ENCODE measurements around the gene TTLL12. TPM values are rescaled to one million over a fixed set of nuclear protein-coding genes. Genes with fewer than 3 reads are reported as not detected.
"Not testable (repeated sequence)": the region's sequence is repeated elsewhere in the genome, so short reads cannot be mapped to it uniquely, and the experiment has no call there.

Gene TTLL12
- total RNA-seq, 4 donors from 2014 or later: 20.0 to 35.2 (median 28.6) TPM

- Histone ChIP-seq H3K9me3 (no peaks in the 10 kb centered on the region), H3K4me3 (replicated peaks in 1 of 3) (peak overlapping the region; percentile 39 to 80 (median 63)), H3K27me3 (no peaks in the 10 kb centered on the region), H3K27ac (peak overlapping the region; percentile 67 to 74 (median 74)), H3K4me1 (peaks cover 16 to 21% of the 10 kb centered on the region in 2 donors), H3K36me3 (no peaks in the 10 kb centered on the region)
- TF ChIP-seq CTCF (IDR thresholded peaks at IDR 0.05) (no peak), POLR2A (IDR thresholded peaks at IDR 0.05) (no peak)
- intact Hi-C loops (cut with DNase I): no loop called here
- 16 to 40% methylated on average over 1 to 15 of the region's 18 CpGs for WGBS, 2 donors
- DNase-seq: no peak
These were observed 35.0 kb downstream of the TTLL12 start for GRCh38 chr22:43152003-43152356.

- WGBS, 2 donors: 1 to 3% methylated on average over 16 to 20 of the region's 75 CpGs
- Histone ChIP-seq H3K36me3 (no peaks in the 10 kb centered on the region), H3K4me3 (replicated peaks in 1 of 3) (peak within 1 kb of the TSS; percentile 39 to 80 (median 63)), H3K9me3 (no peaks in the 10 kb centered on the region), H3K4me1 (peaks cover 16 to 21% of the 10 kb centered on the region in 2 donors), H3K27ac (peak within 1 kb of the TSS; percentile 67 to 74 (median 74)), H3K27me3 (no peaks in the 10 kb centered on the region)
- no peak for TF ChIP-seq CTCF (IDR thresholded peaks at IDR 0.05)
- peak in 1 of 2 donors; percentile 66 for TF ChIP-seq POLR2A (IDR thresholded peaks at IDR 0.05)
- peak; percentile 73 to 75 for DNase-seq
- intact Hi-C loops (cut with DNase I): no loop called here
These were observed 35.5 kb downstream of the TTLL12 start, which contains the start of gene TSPO for GRCh38 chr22:43151251-43152002. Gene TSPO (plus strand): TSS chr22:43151559. CDS start chr22:43159239, 7,680 bp downstream.

GRCh38 chr22:43150731-43151206 lies 36.2 kb downstream of the TTLL12 start:
- 58 to 78% methylated on average over 7 to 14 of the region's 15 CpGs for WGBS, 2 donors
- H3K4me3 ChIP-seq (replicated peaks in 1 of 3): peak overlapping the region in 1 of 3 donors; percentile 63
- no peaks in the 10 kb centered on the region for H3K27me3 ChIP-seq
- peaks cover 16 to 21% of the 10 kb centered on the region in 2 donors for H3K4me1 ChIP-seq
- no peak for TF ChIP-seq CTCF (IDR thresholded peaks at IDR 0.05)
- no peak for TF ChIP-seq POLR2A (IDR thresholded peaks at IDR 0.05)
- intact Hi-C loops (cut with DNase I): no loop called here
- H3K36me3 ChIP-seq: no peaks in the 10 kb centered on the region
- DNase-seq: no peak
- no peaks in the 10 kb centered on the region for H3K9me3 ChIP-seq
- peak overlapping the region in 2 of 3 donors; percentile 67 to 74 for H3K27ac ChIP-seq

GRCh38 chr22:43148581-43148980 lies 38.4 kb downstream of the TTLL12 start:
- H3K27me3 ChIP-seq: no peaks in the 10 kb centered on the region
- intact Hi-C loops (cut with DNase I): no loop called here
- 82 to 90% methylated on average over 3 to 5 of the region's 6 CpGs for WGBS, 2 donors
- no peak for DNase-seq
- TF ChIP-seq CTCF (IDR thresholded peaks at IDR 0.05) (no peak), POLR2A (IDR thresholded peaks at IDR 0.05) (no peak)
- no peaks in the 10 kb centered on the region for H3K9me3 ChIP-seq
- no peak overlapping the region for H3K27ac ChIP-seq
- H3K4me1 ChIP-seq: peaks cover 16 to 21% of the 10 kb centered on the region in 2 donors
- H3K4me3 ChIP-seq (replicated peaks in 1 of 3): no peak overlapping the region
- no peaks in the 10 kb centered on the region for H3K36me3 ChIP-seq

- intact Hi-C loops (cut with DNase I): no loop called here
- peaks cover 13 to 20% of the 10 kb centered on the region in 2 donors for H3K4me1 ChIP-seq
- 33 to 46% methylated on average over 8 of the region's 8 CpGs for WGBS, 2 donors
- no peak overlapping the region for H3K4me3 ChIP-seq (replicated peaks in 1 of 3)
- H3K27ac ChIP-seq: no peak overlapping the region
- H3K27me3 ChIP-seq: no peaks in the 10 kb centered on the region
- H3K36me3 ChIP-seq: no peaks in the 10 kb centered on the region
- H3K9me3 ChIP-seq: no peaks in the 10 kb centered on the region
- no peak for TF ChIP-seq POLR2A (IDR thresholded peaks at IDR 0.05)
- no peak for TF ChIP-seq CTCF (IDR thresholded peaks at IDR 0.05)
- peak; percentile 21 to 35 for DNase-seq
These were observed 39.1 kb downstream of the TTLL12 start for GRCh38 chr22:43147821-43148220.

GRCh38 chr22:43146332-43146731 lies 40.6 kb downstream of the TTLL12 start:
- intact Hi-C loops (cut with DNase I); H3K27ac ChIP-seq; H3K4me3 ChIP-seq (replicated peaks in 1 of 3); H3K36me3 ChIP-seq; H3K27me3 ChIP-seq; H3K9me3 ChIP-seq; DNase-seq: not testable (repeated sequence)
- 85 to 91% methylated on average over 15 of the region's 15 CpGs for WGBS, 2 donors
- peaks cover 15 to 21% of the 10 kb centered on the region in 2 donors for H3K4me1 ChIP-seq

GRCh38 chr22:43145371-43145770 lies 41.6 kb downstream of the TTLL12 start:
- H3K27me3 ChIP-seq; H3K9me3 ChIP-seq; H3K27ac ChIP-seq; H3K4me3 ChIP-seq (replicated peaks in 1 of 3); intact Hi-C loops (cut with DNase I); DNase-seq; H3K36me3 ChIP-seq: not testable (repeated sequence)
- WGBS, 2 donors: 84 to 88% methylated on average over 8 of the region's 8 CpGs
- peaks cover 13 to 15% of the 10 kb centered on the region in 2 donors for H3K4me1 ChIP-seq
